Osteoblast (primary cell): ENCODE measurements around the gene ATG4D. TPM values are rescaled to one million over a fixed set of nuclear protein-coding genes. Genes with fewer than 3 reads are reported as not detected.

Experiments
- DNase-seq: peaks from one replicate; pipeline ENCODE4 v3.0.0; 2011; ENCODE audit warnings: low spot score, mixed read lengths; ENCODE audit not compliant: insufficient read length; ENCODE audit errors: missing footprints
- H2AFZ ChIP-seq: 2 replicates; pipeline ENCODE4 v1.6.0; 2011; ENCODE audit warnings: mild to moderate bottlenecking, low read length
- H3K27ac ChIP-seq: 2 replicates; pipeline ENCODE4 v1.5.1; 2011; ENCODE audit warnings: mild to moderate bottlenecking, low read depth, low read length, moderate library complexity
- H3K27me3 ChIP-seq: 2 replicates; pipeline ENCODE4 v1.6.0; 2012; ENCODE audit warnings: mild to moderate bottlenecking, control low read depth, inconsistent platforms, low read length, moderate library complexity; ENCODE audit not compliant: insufficient read depth
- H3K36me3 ChIP-seq: 2 replicates; pipeline ENCODE4 v1.5.1; 2011; ENCODE audit warnings: mild to moderate bottlenecking, low read length, control low read depth, moderate library complexity; ENCODE audit not compliant: insufficient read depth
- H3K4me1 ChIP-seq: 2 replicates; pipeline ENCODE4 v1.5.1; 2011; ENCODE audit warnings: mild to moderate bottlenecking, low read length, control low read depth, moderate library complexity; ENCODE audit not compliant: insufficient read depth
- H3K4me2 ChIP-seq: 2 replicates; pipeline ENCODE4 v1.6.0; 2011; ENCODE audit warnings: mild to moderate bottlenecking, low read length; ENCODE audit not compliant: insufficient read depth
- H3K4me3 ChIP-seq: fragments of 200-600 bp; sonication (generic); 3 replicates; pipeline ENCODE4 v1.5.1; 2012; ENCODE audit warnings: mild to moderate bottlenecking, low read length, inconsistent platforms; ENCODE audit not compliant: insufficient read depth
- H3K79me2 ChIP-seq: 2 replicates; pipeline ENCODE4 v1.6.0; 2012; ENCODE audit warnings: mild to moderate bottlenecking, low read length, control low read depth, inconsistent platforms; ENCODE audit not compliant: insufficient read depth
- H3K9me3 ChIP-seq: 2 replicates; pipeline ENCODE4 v1.5.1; 2011; ENCODE audit warnings: low read depth, low read length, control low read depth
- H4K20me1 ChIP-seq: 2 replicates; pipeline ENCODE4 v1.6.0; 2012; ENCODE audit warnings: mild to moderate bottlenecking, low read length, control low read depth; ENCODE audit not compliant: insufficient read depth
- total RNA-seq: library from RNA; depleted of rRNA; stranded (reverse); fragments of >200 nt; gene quantifications from 2 replicates; pipeline ENCODE4 v1.2.3, GENCODE V29; 2012
- TF ChIP-seq, protein P1 (sequence below): IDR thresholded peaks from 2 replicates; pipeline ENCODE4 v1.5.1; 2011; ENCODE audit warnings: mild to moderate bottlenecking, low read depth, low read length, moderate library complexity; ENCODE audit errors: extremely low read depth

ATG4D gene
- total RNA-seq, 1 donor = 11.6 TPM

DNA sequence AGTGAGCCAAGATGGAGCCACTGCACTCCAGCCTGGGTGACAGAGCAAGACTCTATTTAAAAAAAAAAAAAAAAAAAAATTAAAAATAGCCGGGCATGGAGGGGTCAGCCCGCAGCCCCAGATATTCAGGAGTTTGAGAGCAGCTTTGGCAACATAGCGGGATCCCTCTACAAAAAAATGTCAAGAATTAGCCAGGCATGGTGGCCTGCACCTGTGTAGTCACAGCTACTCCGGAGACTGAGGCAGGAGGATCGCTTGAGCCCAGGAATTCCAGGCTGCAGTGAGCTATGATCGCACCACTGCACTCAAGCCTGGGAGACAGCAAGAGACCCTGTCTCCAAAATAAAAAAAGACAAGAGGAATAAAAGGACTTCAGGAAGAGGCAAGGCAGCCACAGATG is 42.7 kb downstream of the ATG4D start:
- no peaks in the 10 kb centered on the region for H3K9me3 ChIP-seq
- no peak overlapping the region for H3K27ac ChIP-seq
- TF ChIP-seq, protein P1, sequence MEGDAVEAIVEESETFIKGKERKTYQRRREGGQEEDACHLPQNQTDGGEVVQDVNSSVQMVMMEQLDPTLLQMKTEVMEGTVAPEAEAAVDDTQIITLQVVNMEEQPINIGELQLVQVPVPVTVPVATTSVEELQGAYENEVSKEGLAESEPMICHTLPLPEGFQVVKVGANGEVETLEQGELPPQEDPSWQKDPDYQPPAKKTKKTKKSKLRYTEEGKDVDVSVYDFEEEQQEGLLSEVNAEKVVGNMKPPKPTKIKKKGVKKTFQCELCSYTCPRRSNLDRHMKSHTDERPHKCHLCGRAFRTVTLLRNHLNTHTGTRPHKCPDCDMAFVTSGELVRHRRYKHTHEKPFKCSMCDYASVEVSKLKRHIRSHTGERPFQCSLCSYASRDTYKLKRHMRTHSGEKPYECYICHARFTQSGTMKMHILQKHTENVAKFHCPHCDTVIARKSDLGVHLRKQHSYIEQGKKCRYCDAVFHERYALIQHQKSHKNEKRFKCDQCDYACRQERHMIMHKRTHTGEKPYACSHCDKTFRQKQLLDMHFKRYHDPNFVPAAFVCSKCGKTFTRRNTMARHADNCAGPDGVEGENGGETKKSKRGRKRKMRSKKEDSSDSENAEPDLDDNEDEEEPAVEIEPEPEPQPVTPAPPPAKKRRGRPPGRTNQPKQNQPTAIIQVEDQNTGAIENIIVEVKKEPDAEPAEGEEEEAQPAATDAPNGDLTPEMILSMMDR = no peak
- no peak overlapping the region for H3K4me2 ChIP-seq
- no peak overlapping the region for H2AFZ ChIP-seq
- no peaks in the 10 kb centered on the region for H4K20me1 ChIP-seq
- H3K4me1 ChIP-seq = no peaks in the 10 kb centered on the region
- H3K4me3 ChIP-seq = no peak overlapping the region
- H3K27me3 ChIP-seq = peaks cover 16% of the 10 kb centered on the region
- no peaks in the 10 kb centered on the region for H3K36me3 ChIP-seq
- no peak for DNase-seq
- no peaks in the 10 kb centered on the region for H3K79me2 ChIP-seq

- no peak within 1 kb of the TSS for H2AFZ ChIP-seq
- no peaks in the 10 kb centered on the region for H4K20me1 ChIP-seq
These were observed 43.5 kb downstream of the ATG4D start, which contains the start of gene AP1M2 for GRCh38 chr19:10587022-10587838. TSS of gene AP1M2 (minus strand) at chr19:10587312. CDS start at chr19:10587231, 81 bp downstream.

GRCh38 chr19:10587839-10588150 is 44.1 kb downstream of the ATG4D start:
- no peak for DNase-seq
- TF ChIP-seq, protein P1 = no peak
- H3K79me2 ChIP-seq = no peaks in the 10 kb centered on the region

More at GRCh38 chr19:10587022-10587838, 43.5 kb downstream of the ATG4D start, which contains the start of gene AP1M2:
- peaks cover 16% of the 10 kb centered on the region for H3K27me3 ChIP-seq
- no peaks in the 10 kb centered on the region for H3K79me2 ChIP-seq
- H3K4me3 ChIP-seq = no peak within 1 kb of the TSS
- no peaks in the 10 kb centered on the region for H3K4me1 ChIP-seq
- H3K9me3 ChIP-seq = no peaks in the 10 kb centered on the region
- no peak within 1 kb of the TSS for H3K4me2 ChIP-seq
- DNase-seq = no peak
- no peaks in the 10 kb centered on the region for H3K36me3 ChIP-seq
- H3K27ac ChIP-seq = no peak within 1 kb of the TSS
- TF ChIP-seq, protein P1 = no peak

GRCh38 chr19:10593148-10593547 is 49.4 kb downstream of the ATG4D start:
- Histone ChIP-seq H3K9me3 (no peaks in the 10 kb centered on the region), H3K27me3 (peaks cover 4% of the 10 kb centered on the region), H3K27ac (no peak overlapping the region), H3K4me2 (no peak overlapping the region), H4K20me1 (no peaks in the 10 kb centered on the region), H3K4me3 (no peak overlapping the region), H3K79me2 (no peaks in the 10 kb centered on the region), H3K36me3 (no peaks in the 10 kb centered on the region), H2AFZ (no peak overlapping the region), H3K4me1 (no peaks in the 10 kb centered on the region)
- no peak for DNase-seq
- TF ChIP-seq, protein P1 = no peak

More at GRCh38 chr19:10587839-10588150, 44.1 kb downstream of the ATG4D start:
- Histone ChIP-seq H3K27ac (no peak overlapping the region), H3K9me3 (no peaks in the 10 kb centered on the region), H3K36me3 (no peaks in the 10 kb centered on the region), H4K20me1 (no peaks in the 10 kb centered on the region), H3K27me3 (peaks cover 16% of the 10 kb centered on the region), H3K4me1 (no peaks in the 10 kb centered on the region), H2AFZ (no peak overlapping the region), H3K4me2 (no peak overlapping the region), H3K4me3 (no peak overlapping the region)
